ENCODE data around the gene SLC29A2.

SLC29A2 gene

DNA sequence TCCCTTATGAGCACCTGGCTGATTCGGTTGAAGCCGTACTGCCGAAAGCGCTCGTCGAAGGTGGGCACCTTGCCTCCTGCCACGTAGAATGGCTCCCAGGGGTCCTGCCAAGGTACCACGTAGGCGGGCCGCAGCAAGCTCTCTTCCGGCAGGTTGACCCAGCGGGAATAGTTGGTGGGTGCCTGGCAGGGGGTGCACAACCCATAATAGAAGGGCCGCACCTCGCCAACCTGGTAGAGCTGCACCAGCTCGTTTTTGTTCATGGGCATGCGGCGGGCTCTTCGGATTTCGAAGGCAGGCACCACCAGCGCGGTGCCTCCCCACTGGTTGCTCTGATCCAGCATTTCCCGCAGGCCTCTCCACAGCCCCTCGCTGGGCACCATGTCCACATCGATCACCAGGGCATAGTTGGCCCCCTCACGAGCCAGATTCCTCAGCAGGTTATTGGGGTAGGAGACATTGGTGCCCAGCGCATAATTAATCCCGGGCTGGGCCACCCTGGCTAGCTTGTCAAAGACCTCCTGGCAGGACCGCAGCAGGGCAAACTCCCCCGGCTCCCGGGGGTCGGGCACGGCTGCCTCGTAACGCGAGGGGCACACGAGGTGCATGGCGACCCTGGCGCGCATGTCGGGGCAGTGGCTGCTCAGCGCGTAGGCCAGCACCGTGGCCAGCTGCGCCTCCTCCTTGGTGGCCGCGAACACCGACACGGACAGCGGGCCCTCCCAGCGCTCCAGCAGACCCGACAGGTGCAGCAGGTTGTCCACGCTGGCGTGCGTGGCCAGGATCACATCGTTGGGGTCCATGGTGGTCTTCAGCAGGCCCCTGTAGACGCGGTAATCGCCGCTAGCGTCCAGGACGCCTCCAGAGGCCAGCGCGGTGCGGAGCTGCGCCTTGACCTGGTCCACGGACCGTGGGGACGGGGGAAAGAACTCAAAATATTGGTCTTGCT lies 24.8 kb downstream of the SLC29A2 start:
- Mint-ChIP-seq H3K4me1 (ENCODE audit: low read depth) (peaks cover 45% of the 10 kb centered on the region), H3K36me3 (ENCODE audit: low read depth) (peaks cover 28% of the 10 kb centered on the region), H3K4me3 (peak overlapping the region; percentile 71), H3K27ac (peak overlapping the region; percentile 25), H3K27me3 (peaks cover 22% of the 10 kb centered on the region), H3K9me3 (no peaks in the 10 kb centered on the region)
- intact Hi-C loops (cut with micrococcal nuclease) = no loop called here

DNA sequence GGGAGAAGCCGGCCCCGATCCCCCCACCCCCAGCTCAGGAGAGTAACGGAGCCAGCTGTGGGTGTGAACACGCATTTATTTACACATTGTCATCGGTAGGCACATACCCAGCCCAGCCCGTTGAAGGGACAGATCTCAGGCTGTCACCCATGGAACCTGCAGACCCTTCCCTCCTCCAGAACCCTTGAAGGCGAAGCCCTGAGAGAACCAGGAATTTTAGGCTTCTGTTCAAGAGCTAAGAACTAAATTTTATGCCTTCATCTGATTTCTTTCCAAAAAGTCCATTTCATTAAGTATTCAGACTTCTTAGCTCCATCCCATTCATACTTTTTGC lies 26.3 kb downstream of the SLC29A2 start:
- Mint-ChIP-seq H3K9me3 (no peaks in the 10 kb centered on the region), H3K4me1 (ENCODE audit: low read depth) (peaks cover 45% of the 10 kb centered on the region), H3K4me3 (peak overlapping the region; percentile 91), H3K36me3 (ENCODE audit: low read depth) (peaks cover 42% of the 10 kb centered on the region), H3K27ac (peak overlapping the region; percentile 96), H3K27me3 (peaks cover 21% of the 10 kb centered on the region)
- intact Hi-C loops (cut with micrococcal nuclease) = no loop called here

DNA sequence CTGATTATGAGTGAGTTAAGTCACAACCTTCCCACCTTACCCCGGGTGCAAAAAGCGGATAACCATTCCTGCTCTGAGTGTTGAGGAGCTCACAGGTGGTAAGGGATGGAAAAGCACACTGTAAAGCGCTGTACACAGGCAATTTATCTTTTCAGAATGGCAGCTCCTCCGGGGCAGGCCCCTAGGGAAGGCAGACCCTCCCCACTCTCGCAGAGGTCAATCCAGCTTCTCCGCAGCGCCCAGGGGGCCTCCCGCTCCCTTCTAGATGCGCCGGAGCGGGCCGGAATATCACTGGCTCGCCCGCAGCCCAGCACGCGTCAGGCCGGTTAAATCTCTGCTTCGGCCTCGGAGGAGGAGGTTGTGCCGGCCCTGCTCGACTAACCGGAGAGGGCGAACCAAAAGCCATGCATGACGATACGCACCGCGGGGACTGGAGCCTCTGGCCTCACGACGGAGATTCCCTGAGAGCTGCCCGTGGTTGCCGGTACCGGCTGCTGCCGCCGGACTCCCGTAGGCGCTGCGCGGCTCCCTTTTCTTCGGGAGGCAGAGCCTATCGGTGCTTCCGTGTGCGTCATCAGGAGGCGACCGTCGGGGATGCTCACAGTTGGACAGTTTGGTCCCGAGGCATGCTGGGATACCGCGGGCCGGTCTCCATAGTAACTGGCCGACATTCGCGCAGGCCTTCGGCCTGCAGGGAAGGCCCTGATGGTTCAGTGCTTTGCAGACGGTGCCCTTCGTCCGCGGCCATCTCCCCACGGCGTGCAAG lies 26.8 kb downstream of the SLC29A2 start, which contains the start of gene BRMS1:
Gene BRMS1 (minus strand): TSS at position 555 of the 766 bp plus-strand sequence. CDS start 2,870 bp downstream, outside the sequence.
- no peaks in the 10 kb centered on the region for H3K9me3 Mint-ChIP-seq
- peaks cover 21% of the 10 kb centered on the region for H3K27me3 Mint-ChIP-seq
- intact Hi-C loops (cut with micrococcal nuclease) = no loop called here
- peaks cover 45% of the 10 kb centered on the region for H3K4me1 Mint-ChIP-seq (ENCODE audit: low read depth)
- peaks cover 48% of the 10 kb centered on the region for H3K36me3 Mint-ChIP-seq (ENCODE audit: low read depth)
- peak within 1 kb of the TSS; percentile 96 for H3K27ac Mint-ChIP-seq
- H3K4me3 Mint-ChIP-seq = peak within 1 kb of the TSS; percentile 91

DNA sequence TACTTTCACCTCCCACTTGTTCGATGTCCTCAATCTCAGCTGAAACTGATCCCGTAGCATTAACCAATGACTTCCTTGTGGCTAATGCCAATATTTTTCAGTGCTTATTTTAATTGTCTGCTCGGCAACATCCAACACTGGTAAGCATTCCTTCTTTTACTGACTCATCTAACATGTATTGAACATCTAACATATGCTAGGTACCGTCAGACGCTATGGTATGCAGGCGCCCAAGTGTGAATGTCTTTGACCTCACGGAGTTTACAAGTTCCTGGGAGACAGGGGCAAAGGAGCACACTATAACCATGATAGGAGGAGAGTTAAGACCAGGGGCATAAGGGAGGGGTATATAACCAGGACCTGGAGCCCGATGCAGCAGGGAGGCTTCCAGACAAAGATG lies 28.4 kb downstream of the SLC29A2 start:
- H3K27me3 Mint-ChIP-seq = peaks cover 11% of the 10 kb centered on the region
- H3K27ac Mint-ChIP-seq = peak overlapping the region; percentile 28
- H3K9me3 Mint-ChIP-seq = no peaks in the 10 kb centered on the region
- intact Hi-C loops (cut with micrococcal nuclease) = no loop called here
- H3K4me3 Mint-ChIP-seq = no peak overlapping the region
- H3K4me1 Mint-ChIP-seq (ENCODE audit: low read depth) = peaks cover 42% of the 10 kb centered on the region
- H3K36me3 Mint-ChIP-seq (ENCODE audit: low read depth) = peaks cover 63% of the 10 kb centered on the region

DNA sequence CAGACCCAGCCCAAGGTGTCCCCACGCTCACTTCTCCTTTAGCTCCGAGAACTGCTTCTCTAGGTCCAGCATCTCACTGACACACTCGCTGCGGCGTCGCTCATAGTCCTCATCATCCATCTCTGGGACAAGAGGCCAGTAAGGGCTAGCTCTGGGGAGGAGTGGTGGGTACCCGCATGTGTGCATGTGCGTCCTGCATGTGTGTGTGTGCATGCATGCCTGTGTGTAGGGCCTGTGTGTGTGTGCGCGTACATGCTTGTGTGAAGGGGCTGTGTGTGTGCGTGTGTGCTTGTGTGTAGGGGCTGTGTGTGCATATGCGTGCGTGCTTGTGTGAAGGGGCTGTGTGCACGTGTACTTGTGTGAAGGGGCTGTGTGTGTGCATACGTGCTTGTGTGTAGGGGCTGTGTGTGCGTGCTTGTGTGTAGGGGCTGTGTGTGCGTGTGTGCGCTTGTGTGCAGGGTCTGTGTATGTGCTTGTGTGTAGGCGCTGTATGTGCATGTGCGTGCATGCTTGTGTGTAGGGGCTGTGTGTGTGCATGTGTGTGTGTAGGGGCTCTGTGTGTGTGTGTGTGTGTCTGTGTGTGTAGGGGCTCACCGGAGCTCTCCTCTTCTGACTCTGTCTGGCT lies 29.9 kb downstream of the SLC29A2 start:
- intact Hi-C loops (cut with micrococcal nuclease) = no loop called here
- H3K36me3 Mint-ChIP-seq (ENCODE audit: low read depth) = peaks cover 78% of the 10 kb centered on the region
- H3K4me3 Mint-ChIP-seq = no peak overlapping the region

DNA sequence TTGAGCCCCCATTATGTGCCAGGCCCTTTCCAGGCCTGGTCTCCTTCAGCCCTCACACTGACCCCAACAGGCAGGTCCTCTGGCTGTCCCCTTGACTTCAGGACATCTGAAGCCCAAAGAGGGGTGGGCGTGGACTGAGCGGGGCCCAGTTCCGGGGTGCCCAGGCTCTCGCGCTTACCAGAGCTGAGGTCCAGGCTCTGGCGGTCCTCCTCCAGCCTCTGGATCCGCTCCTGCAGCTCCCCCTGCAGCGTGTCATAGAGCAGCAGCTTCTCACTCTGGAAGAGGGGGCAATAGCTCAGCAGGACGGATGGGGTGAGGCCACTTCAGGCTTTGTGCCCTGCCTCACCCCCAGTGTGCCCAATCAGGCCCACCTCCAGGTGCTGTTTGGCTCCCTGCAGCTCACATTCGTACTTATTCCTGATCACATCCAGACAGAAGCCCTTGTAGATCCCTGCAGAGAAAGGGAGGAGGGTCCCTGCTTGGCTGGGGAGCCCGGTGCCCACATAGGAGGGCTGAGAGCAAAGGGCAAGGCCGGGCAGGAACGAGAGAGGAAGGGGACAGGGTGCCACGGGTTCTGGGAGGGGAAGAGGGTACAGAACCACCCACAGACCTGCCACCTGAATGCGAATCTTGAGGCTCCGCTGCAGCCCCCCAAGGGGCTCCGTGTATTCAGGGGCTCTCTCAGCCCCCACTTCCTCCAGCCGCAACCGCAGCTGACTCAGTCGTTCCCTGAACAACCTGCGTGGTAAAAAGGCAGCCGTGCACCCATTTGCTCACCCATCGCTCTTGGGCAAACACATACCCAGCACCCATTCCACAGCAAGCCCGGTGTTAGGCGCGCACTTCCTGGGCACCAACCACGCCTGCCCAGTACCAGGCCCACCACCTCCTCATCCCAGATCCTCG lies 30.7 kb downstream of the SLC29A2 start:
- Mint-ChIP-seq H3K4me1 (ENCODE audit: low read depth) (peaks cover 46% of the 10 kb centered on the region), H3K36me3 (ENCODE audit: low read depth) (peaks cover 84% of the 10 kb centered on the region), H3K9me3 (no peaks in the 10 kb centered on the region), H3K27ac (no peak overlapping the region), H3K4me3 (no peak overlapping the region), H3K27me3 (no peaks in the 10 kb centered on the region)
- intact Hi-C loops (cut with micrococcal nuclease) = no loop called here

More for the DNA sequence above, 29.9 kb downstream of the SLC29A2 start:
- Mint-ChIP-seq H3K4me1 (ENCODE audit: low read depth) (peaks cover 44% of the 10 kb centered on the region), H3K27me3 (no peaks in the 10 kb centered on the region), H3K27ac (no peak overlapping the region), H3K9me3 (no peaks in the 10 kb centered on the region)

DNA sequence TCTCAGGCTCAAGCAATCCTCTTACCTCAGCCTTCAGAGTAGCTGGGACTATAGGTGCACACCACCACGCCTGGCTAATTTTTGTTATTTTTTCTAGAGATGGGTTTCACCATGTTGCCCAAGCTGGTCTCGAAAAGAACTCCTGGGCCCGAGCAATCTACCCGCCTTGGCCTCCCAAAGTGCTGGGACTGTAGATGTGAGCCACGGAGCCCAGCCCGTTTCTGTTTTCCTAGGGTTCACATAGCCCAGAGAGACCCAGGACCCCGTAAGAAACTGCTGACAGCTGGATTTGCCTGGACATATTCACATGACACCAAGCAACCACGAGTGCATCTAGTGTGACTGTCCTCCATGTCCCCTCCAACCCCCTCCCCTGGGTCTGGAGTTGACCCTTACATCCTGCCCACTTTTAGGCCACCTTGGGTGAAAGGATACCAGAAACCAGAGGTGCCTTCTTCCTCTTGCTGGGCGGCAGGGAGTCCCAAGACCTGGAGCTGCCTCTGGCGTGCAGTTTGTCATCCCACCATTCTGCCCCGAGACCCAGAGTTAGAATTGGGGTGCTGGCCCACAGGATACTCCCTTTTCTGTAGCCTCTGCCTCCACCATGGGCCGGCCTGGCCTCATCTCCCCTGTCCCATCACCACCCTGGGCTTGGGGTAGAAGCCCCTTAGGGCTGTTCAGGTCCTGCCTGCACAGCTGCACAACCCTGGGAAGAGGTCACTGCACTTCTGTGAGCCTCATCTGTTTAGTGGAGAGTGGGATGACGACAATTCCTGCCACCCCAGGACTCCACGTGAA lies 31.7 kb downstream of the SLC29A2 start:
- intact Hi-C loops (cut with micrococcal nuclease) = no loop called here
- peaks cover 87% of the 10 kb centered on the region for H3K36me3 Mint-ChIP-seq (ENCODE audit: low read depth)

DNA sequence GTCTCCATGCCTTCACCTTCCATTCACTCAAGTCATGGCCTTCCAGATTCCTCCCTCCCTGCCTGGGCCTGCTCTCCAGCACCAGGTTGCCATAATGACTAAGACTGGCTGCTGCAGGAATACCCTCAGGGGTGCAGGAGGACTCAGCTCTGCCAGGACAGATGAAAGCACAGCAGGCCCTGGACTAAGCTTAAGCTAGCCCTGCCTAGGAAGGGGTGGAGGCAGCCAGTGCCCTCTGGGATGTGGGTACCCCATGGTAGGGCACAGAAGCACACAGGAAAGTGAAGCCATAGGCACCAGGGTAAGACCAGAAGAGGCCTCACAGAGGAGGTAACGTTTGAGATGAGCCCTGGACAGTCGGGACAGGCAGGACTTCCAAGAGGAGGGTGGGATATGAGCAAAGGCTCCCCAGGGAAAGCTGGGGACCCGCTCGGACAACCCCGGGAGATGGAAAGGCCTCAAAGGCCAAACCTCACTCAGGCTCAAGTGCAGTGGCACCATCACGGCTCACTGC lies 32.3 kb downstream of the SLC29A2 start:
- H3K4me3 Mint-ChIP-seq = no peak overlapping the region
- H3K9me3 Mint-ChIP-seq = no peaks in the 10 kb centered on the region
- intact Hi-C loops (cut with micrococcal nuclease) = no loop called here
- H3K27ac Mint-ChIP-seq = peak overlapping the region; percentile 20
- no peaks in the 10 kb centered on the region for H3K27me3 Mint-ChIP-seq
- H3K36me3 Mint-ChIP-seq (ENCODE audit: low read depth) = peaks cover 85% of the 10 kb centered on the region
- peaks cover 47% of the 10 kb centered on the region for H3K4me1 Mint-ChIP-seq (ENCODE audit: low read depth)

More for the DNA sequence above, 31.7 kb downstream of the SLC29A2 start:
- Mint-ChIP-seq H3K4me1 (ENCODE audit: low read depth) (peaks cover 48% of the 10 kb centered on the region), H3K4me3 (no peak overlapping the region), H3K9me3 (no peaks in the 10 kb centered on the region), H3K27ac (no peak overlapping the region), H3K27me3 (no peaks in the 10 kb centered on the region)

DNA sequence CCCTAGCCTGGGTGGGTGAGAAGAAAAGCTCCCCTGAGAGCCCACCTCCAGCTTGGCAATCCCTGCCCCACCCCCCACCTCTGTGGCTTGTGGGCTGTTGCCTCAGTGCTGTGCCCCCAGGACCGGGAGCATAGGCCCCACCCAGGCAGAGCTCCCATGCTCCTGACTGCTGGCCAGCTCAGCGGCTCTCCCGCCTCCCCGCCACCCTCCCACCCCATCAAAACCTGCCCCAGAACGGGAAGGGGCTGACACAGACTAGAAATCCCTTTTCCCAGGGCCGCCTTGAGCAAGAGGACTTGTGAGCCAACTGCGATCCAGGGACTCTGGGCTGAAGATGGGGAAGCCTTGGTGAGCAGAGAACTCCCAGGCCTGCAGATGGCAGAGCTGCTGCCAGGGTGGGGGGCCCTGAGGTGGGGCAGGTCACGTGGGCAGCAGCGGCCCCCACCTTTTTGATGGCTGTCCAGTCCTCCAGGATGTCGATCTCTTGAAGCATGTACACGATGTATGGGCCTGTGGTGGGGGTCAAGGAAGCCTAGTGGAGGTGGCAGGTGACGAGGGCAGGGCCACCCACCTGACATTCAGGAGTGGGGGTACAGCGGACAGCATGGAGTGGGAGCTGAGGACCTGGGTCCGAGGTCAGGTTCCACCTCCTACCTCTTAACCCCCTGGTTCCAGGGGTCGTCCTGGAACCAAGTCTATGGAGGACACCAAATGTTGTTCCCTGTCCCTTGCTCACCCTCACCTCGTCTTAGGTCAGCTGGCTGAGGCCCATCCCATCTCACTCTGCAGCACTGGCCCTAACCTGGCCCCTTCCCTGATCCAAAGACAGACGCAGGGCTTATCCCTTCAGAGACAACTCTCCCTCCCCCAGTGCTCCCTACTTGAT lies 33.0 kb downstream of the SLC29A2 start:
- H3K27me3 Mint-ChIP-seq = no peaks in the 10 kb centered on the region
- intact Hi-C loops (cut with micrococcal nuclease) = no loop called here
- peaks cover 46% of the 10 kb centered on the region for H3K4me1 Mint-ChIP-seq (ENCODE audit: low read depth)
- H3K9me3 Mint-ChIP-seq = no peaks in the 10 kb centered on the region
- peak overlapping the region; percentile 20 for H3K27ac Mint-ChIP-seq
- H3K36me3 Mint-ChIP-seq (ENCODE audit: low read depth) = peaks cover 89% of the 10 kb centered on the region
- no peak overlapping the region for H3K4me3 Mint-ChIP-seq

DNA sequence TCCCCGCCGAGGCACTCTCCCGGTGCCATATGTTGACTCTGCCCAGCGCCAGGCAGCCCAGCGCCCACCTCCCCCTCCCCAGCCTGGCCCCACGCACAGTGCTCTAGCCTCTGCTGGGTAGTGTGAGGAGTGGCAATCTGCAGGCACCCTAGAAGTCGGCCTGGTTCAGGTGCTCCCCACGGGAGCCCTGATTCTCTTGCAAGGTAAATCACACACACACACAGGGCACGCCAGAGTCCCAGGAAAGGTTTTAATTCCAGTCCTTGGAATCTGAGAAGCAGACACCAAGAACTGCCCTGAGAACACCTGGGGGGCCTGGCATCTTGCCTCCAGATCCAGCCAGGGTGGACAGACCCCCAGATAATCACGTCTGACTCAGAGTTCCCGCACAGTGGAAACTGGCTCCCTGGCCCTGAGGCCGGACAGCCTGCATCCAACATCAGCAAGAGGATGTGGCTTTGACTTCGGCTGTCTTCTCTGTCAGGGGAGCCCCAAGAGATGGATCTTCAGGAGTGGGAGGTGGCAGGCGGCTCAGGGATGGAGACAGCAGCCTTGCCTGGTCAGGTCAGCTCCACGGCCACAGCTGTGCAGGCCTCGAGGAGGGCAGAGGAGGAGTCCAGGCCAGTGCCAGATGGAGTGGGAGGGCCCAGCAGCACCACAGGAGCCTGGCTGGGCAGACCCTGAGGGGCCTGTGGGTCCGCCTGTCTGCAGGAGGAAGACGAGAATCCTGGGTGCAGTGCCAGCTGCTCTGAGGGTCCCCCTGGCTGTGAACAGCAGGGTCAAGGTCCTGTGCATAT lies 34.3 kb downstream of the SLC29A2 start:
- H3K27me3 Mint-ChIP-seq = no peaks in the 10 kb centered on the region

More for the DNA sequence above, 34.3 kb downstream of the SLC29A2 start:
- no peaks in the 10 kb centered on the region for H3K9me3 Mint-ChIP-seq
- H3K36me3 Mint-ChIP-seq (ENCODE audit: low read depth) = peaks cover 89% of the 10 kb centered on the region
- intact Hi-C loops (cut with micrococcal nuclease) = no loop called here
- no peak overlapping the region for H3K4me3 Mint-ChIP-seq
- H3K27ac Mint-ChIP-seq = peak overlapping the region; percentile 1
- peaks cover 35% of the 10 kb centered on the region for H3K4me1 Mint-ChIP-seq (ENCODE audit: low read depth)

All from dendritic cell treated with granulocyte-macrophage colony-stimulating factor and Interleukin-4, amounts not matched to agents 40 ng/mL and 50 ng/mL, for 4 days (primary cell).